Upper lobe of right lung (tissue), 1 donor: ENCODE measurements around the gene CACNA1A. TPM values are rescaled to one million over a fixed set of nuclear protein-coding genes. Genes with fewer than 3 reads are reported as not detected.

Experiments
- ATAC-seq: fragments of 200-7000 bp; cut with Tn5 transposase; one replicate; pipeline ENCODE4 v1.9.1; 2020; ENCODE audit warnings: mild to moderate bottlenecking, moderate library complexity
- DNase-seq: peaks from one replicate; pipeline ENCODE4 v3.0.0-alpha.2; 2020
- H3K27ac ChIP-seq: fragments of 200-600 bp; one replicate; pipeline ENCODE4 v1.8.0; 2022
- H3K27me3 ChIP-seq: fragments of 200-600 bp; one replicate; pipeline ENCODE4 v1.8.0; 2022; ENCODE audit warnings: mild to moderate bottlenecking
- H3K36me3 ChIP-seq: fragments of 200-600 bp; one replicate; pipeline ENCODE4 v1.8.0; 2022
- H3K4me1 ChIP-seq: fragments of 200-600 bp; one replicate; pipeline ENCODE4 v1.8.0; 2022
- H3K4me3 ChIP-seq: fragments of 200-600 bp; one replicate; pipeline ENCODE4 v1.8.0; 2022; ENCODE audit warnings: mild to moderate bottlenecking
- H3K9me3 ChIP-seq: fragments of 200-600 bp; one replicate; pipeline ENCODE4 v1.8.0; 2022
- intact Hi-C: fragments of 100-400 bp; cut with DNase I; formaldehyde crosslinking; loops from one replicate; pipeline ENCODE4 v1.11.0; 2022
- total RNA-seq: library from RNA; stranded (reverse); fragmentation: NEBNext Ultra II Directional; extraction: Animal tissue kit (Norgen Biotek cat#: 25700); gene quantifications from one replicate; pipeline ENCODE4 v1.2.1, GENCODE V29; 2021
- TF ChIP-seq, protein P1 (sequence below): fragments of 200-600 bp; IDR thresholded peaks from one replicate; pipeline ENCODE4 v1.8.0; 2022; ENCODE audit warnings: antibody characterized with exemption
- donor health status: DM: no; HTN: yes; CAD: no; lungs with severe emphysema.

Gene CACNA1A
- total RNA-seq, 1 donor from 2014 or later: 0.26 TPM

- TF ChIP-seq, protein P1, sequence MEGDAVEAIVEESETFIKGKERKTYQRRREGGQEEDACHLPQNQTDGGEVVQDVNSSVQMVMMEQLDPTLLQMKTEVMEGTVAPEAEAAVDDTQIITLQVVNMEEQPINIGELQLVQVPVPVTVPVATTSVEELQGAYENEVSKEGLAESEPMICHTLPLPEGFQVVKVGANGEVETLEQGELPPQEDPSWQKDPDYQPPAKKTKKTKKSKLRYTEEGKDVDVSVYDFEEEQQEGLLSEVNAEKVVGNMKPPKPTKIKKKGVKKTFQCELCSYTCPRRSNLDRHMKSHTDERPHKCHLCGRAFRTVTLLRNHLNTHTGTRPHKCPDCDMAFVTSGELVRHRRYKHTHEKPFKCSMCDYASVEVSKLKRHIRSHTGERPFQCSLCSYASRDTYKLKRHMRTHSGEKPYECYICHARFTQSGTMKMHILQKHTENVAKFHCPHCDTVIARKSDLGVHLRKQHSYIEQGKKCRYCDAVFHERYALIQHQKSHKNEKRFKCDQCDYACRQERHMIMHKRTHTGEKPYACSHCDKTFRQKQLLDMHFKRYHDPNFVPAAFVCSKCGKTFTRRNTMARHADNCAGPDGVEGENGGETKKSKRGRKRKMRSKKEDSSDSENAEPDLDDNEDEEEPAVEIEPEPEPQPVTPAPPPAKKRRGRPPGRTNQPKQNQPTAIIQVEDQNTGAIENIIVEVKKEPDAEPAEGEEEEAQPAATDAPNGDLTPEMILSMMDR: no peak
- Histone ChIP-seq H3K9me3 (no peaks in the 10 kb centered on the region), H3K4me1 (no peaks in the 10 kb centered on the region)
These were observed 104.9 kb downstream of the CACNA1A start for GRCh38 chr19:13401388-13401787.

GRCh38 chr19:13400296-13400695 lies 106.0 kb downstream of the CACNA1A start:
- Histone ChIP-seq H3K4me1 (no peaks in the 10 kb centered on the region), H3K27me3 (no peaks in the 10 kb centered on the region), H3K36me3 (no peaks in the 10 kb centered on the region), H3K27ac (no peak overlapping the region), H3K9me3 (no peaks in the 10 kb centered on the region), H3K4me3 (no peak overlapping the region)
- ATAC-seq (no peak), DNase-seq (no peak)
- intact Hi-C loops: no loop called here
- TF ChIP-seq, protein P1: no peak

More at GRCh38 chr19:13401388-13401787, 104.9 kb downstream of the CACNA1A start:
- intact Hi-C loops: no loop called here
- DNase-seq (no peak), ATAC-seq (no peak)
- Histone ChIP-seq H3K36me3 (no peaks in the 10 kb centered on the region), H3K27ac (no peak overlapping the region), H3K27me3 (no peaks in the 10 kb centered on the region), H3K4me3 (no peak overlapping the region)

DNA sequence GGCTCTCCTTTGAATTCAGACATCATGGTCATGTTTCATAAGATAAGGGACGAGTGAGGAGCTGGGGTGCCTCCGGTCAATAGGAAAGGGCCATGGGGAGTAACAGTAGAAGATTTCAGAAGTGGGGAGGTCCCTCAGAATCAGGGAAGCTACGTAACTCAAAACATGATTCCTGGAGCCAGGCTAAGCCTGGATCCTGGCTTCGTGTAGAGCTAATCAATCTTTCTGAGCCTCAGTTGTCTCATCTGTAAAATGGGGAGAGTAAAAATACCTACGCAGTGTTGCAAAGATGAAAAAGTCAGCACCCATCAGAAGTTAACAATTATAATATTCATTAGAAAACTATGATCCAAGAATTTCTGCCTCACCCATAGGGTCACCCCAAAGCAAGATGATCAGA lies 106.5 kb downstream of the CACNA1A start:
- no peak for DNase-seq
- H3K4me1 ChIP-seq: no peaks in the 10 kb centered on the region
- no peaks in the 10 kb centered on the region for H3K9me3 ChIP-seq
- no peaks in the 10 kb centered on the region for H3K36me3 ChIP-seq
- no peaks in the 10 kb centered on the region for H3K27me3 ChIP-seq
- H3K4me3 ChIP-seq: no peak overlapping the region
- intact Hi-C loops: no loop called here
- no peak overlapping the region for H3K27ac ChIP-seq
- TF ChIP-seq, protein P1: no peak
- no peak for ATAC-seq

- H3K36me3 ChIP-seq: no peaks in the 10 kb centered on the region
- no peaks in the 10 kb centered on the region for H3K27me3 ChIP-seq
- H3K4me1 ChIP-seq: no peaks in the 10 kb centered on the region
- no peak overlapping the region for H3K4me3 ChIP-seq
- H3K9me3 ChIP-seq: no peaks in the 10 kb centered on the region
- DNase-seq (no peak), ATAC-seq (no peak)
- no peak overlapping the region for H3K27ac ChIP-seq
- TF ChIP-seq, protein P1: no peak
- intact Hi-C loops: no loop called here
These were observed 107.2 kb downstream of the CACNA1A start for GRCh38 chr19:13398780-13399726.

- no peaks in the 10 kb centered on the region for H3K27me3 ChIP-seq
- no peak for DNase-seq
- intact Hi-C loops: no loop called here
- no peaks in the 10 kb centered on the region for H3K4me1 ChIP-seq
- H3K9me3 ChIP-seq: no peaks in the 10 kb centered on the region
- no peak overlapping the region for H3K27ac ChIP-seq
- no peak for ATAC-seq
- no peaks in the 10 kb centered on the region for H3K36me3 ChIP-seq
- TF ChIP-seq, protein P1: no peak
- H3K4me3 ChIP-seq: no peak overlapping the region
These were observed 108.1 kb downstream of the CACNA1A start for GRCh38 chr19:13398182-13398581.
